Neural cell (in vitro differentiated cells): Measurements from ENCODE around the gene MERTK.

Source experiments
- CTCF ChIP-seq: fragments of 450-650 bp; IDR thresholded peaks from 2 replicates; pipeline ENCODE4 v1.5.1; 2014; ENCODE audit warnings: antibody characterized with exemption, mild to moderate bottlenecking, moderate library complexity; ENCODE audit not compliant: poor library complexity, severe bottlenecking
- EP300 ChIP-seq: fragments of 450-650 bp; conservative IDR thresholded peaks from 2 replicates; pipeline ENCODE4 v1.6.1; 2014; ENCODE audit warnings: antibody characterized with exemption, mild to moderate bottlenecking, moderate library complexity; ENCODE audit not compliant: poor library complexity, severe bottlenecking
- EZH2 ChIP-seq: fragments of 200-600, 300-800 bp; shearing (Covaris generic), sonication (generic); IDR thresholded peaks from 2 replicates; pipeline ENCODE4 v1.6.1; 2014; ENCODE audit warnings: antibody characterized with exemption, low read length, borderline replicate concordance, mild to moderate bottlenecking; ENCODE audit not compliant: insufficient read depth, poor library complexity, severe bottlenecking
- MXI1 ChIP-seq: fragments of 450-650 bp; conservative IDR thresholded peaks from 2 replicates; pipeline ENCODE4 v1.6.1; 2014; ENCODE audit warnings: antibody characterized with exemption, mild to moderate bottlenecking; ENCODE audit not compliant: poor library complexity, severe bottlenecking
- POLR2AphosphoS5 ChIP-seq: IDR thresholded peaks from 2 replicates; pipeline ENCODE4 v1.6.1; 2012
- RAD21 ChIP-seq: fragments of 450-650 bp; conservative IDR thresholded peaks from 2 replicates; pipeline ENCODE4 v1.6.1; 2014; ENCODE audit warnings: antibody characterized with exemption, mild to moderate bottlenecking, moderate library complexity
- REST ChIP-seq: IDR thresholded peaks from 2 replicates; pipeline ENCODE4 v1.6.1; 2012; ENCODE audit warnings: borderline replicate concordance
- SMC3 ChIP-seq: fragments of 450-650 bp; conservative IDR thresholded peaks from 2 replicates; pipeline ENCODE4 v1.6.1; 2014; ENCODE audit warnings: antibody characterized with exemption, mild to moderate bottlenecking, moderate library complexity; ENCODE audit not compliant: poor library complexity
- TAF1 ChIP-seq: IDR thresholded peaks from 2 replicates; pipeline ENCODE4 v1.6.1; 2012; ENCODE audit warnings: low read depth

GRCh38 chr2:112055730-112056625, 157.6 kb downstream of the MERTK start:
- TF ChIP-seq EP300 = no peak
- TF ChIP-seq CTCF = no peak
- TF ChIP-seq REST = no peak
- TF ChIP-seq POLR2AphosphoS5 = no peak
- no peak for TF ChIP-seq EZH2
- no peak for TF ChIP-seq RAD21
- no peak for TF ChIP-seq SMC3
- TF ChIP-seq TAF1 = no peak
- TF ChIP-seq MXI1 = no peak
